Stimulated activated CD8-positive, alpha-beta memory T cell treated with anti-CD3 and anti-CD28 coated beads, Interleukin-4, amount 100 ng/mL, for 24 hours (primary cell): ENCODE data around the gene CAMK2G.
"Not testable (repeated sequence)": the region's sequence is repeated elsewhere in the genome, so short reads cannot be mapped to it uniquely, and the experiment has no call there.

ENCODE experiments used
- DNase-seq: peaks from one replicate; pipeline ENCODE4 v3.0.0-alpha.2; 2020; ENCODE audit warnings: low read depth

CAMK2G gene

GRCh38 chr10:73840056-73840402 is 34.3 kb downstream of the CAMK2G start:
- DNase-seq = no peak

DNA sequence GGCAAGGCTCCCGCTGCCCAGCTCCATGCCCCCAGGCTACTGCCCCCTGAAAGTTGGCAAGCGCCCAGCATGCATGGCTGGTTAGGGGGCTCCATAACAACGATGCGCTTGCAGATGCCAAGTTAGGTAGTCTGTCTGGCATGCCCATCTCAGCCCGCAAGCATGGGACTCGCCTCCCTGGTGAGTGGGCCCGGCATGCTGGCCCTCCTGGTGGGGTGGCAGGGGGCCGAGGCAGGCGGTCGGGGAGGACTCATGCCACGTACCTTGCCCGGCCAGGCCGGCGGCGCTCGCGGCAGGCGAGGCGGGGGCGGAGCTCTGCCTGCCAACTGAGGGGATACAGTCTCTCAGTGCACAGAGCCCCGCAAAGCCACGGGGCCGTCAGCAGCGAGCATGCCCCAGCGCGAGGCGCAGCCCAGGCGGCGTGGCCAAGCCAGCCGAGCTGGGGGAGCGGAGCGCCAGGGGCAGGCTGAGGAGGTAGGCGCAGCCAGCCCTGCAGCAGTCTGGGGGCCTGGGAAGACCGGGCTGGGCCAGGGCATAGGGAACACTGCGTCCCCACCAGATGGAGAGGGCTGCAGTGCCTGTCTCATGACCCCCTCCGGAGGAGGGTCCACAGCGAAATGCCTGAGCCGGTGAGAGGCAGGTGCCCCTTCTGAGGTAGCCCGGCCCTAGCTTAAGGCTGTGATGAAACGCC is 34.9 kb downstream of the CAMK2G start:
- DNase-seq = no peak

DNA sequence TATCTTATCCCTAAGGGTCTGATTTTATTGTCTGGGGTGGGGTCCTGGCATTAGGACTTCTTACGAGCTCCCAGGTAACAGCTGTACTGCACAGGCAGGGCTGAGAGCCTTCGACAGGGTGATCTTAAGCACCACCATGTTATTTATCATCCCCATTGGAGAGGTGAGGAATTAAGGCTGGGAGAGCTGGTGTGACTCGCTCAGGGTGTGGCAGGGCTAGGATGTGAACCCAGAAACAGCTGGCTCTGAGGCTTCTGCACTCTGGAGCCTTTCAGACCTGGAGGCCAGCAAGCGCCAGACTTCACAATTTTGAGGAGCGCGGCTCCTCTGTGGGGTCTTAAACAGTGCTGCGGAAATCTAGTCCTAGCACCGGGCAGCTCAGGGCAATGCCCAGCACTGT is 35.5 kb downstream of the CAMK2G start:
- DNase-seq = no peak

DNA sequence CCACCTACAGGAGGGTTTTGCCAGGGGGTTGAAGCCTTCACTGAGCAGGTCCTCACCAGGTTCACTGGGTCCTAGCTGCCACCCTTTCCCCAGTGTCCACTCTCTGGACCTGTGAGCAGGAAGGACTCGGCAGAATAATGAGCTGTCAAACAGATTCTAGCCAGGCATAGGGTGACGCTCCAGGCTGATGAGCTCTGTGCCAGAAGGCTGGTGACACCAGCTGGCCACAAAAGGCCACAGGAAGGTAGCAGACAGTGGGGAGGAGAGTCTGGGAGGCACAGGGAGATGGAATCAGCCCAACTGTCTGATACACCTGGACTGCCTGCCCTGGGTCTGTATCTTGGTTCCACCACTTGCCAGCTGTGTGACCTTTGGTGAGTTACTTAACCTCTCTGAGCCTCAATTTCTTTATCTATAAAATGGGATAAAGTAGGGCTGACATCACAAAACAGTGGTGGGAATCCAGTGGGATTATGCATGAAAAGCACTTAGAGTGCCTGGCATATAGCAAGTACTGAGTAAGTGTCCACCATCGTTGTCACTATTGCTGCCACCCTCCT is 36.3 kb downstream of the CAMK2G start:
- no peak for DNase-seq

DNA sequence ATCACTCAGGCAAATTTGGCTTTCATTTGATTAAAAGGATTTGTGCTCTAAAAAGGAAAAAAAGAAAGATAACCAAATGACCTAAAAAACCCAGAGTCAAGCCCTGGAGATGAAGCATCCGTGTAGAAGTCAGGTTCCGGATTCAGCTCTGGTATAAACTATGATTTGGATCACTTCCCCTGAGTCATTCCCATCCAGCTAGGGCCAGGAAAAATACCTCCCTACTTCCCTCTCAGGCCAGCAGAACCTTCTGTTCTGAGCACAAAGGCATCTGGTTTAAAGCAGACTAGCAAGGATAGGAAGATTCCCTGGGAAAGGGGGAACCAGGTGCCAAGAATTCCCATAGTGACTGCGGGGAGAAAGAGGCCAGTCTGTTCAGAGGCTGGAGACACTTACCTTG is 37.3 kb downstream of the CAMK2G start:
- DNase-seq = no peak

DNA sequence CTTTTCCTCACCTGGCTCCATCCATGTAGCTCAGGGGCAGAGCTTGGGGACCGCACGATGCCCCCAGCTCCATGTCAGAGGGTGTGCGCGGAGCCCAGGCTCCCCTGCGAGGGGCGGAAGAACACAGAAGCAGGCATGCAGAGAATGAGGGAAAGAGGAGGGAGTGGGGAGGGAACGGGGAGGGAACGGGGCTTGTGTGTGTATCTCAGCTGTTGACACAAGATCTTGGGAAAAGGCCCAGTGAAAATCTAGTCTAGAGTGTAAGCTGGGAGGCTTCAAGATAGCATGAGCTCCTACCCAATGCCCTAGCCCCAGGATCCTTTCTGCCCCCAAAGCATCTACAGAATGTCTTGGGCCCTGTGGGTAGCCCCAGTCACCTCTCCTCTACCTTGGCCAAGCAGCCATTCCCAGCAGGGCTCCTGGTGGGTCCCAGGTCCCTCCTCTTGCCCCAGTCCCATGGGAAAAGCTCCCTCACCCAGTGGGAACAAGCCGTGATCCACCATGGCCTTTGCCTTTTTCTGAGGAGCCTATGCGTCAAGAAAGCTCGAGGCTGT is 37.9 kb downstream of the CAMK2G start:
- no peak for DNase-seq

GRCh38 chr10:73829090-73829489 is 45.3 kb downstream of the CAMK2G start:
- not testable (repeated sequence) for DNase-seq

- DNase-seq = no peak
These were observed 46.2 kb downstream of the CAMK2G start for GRCh38 chr10:73828161-73828560.

GRCh38 chr10:73827346-73828089 is 46.8 kb downstream of the CAMK2G start:
- DNase-seq = no peak

- DNase-seq = no peak
These were observed 50.1 kb downstream of the CAMK2G start for GRCh38 chr10:73824146-73824725.

DNA sequence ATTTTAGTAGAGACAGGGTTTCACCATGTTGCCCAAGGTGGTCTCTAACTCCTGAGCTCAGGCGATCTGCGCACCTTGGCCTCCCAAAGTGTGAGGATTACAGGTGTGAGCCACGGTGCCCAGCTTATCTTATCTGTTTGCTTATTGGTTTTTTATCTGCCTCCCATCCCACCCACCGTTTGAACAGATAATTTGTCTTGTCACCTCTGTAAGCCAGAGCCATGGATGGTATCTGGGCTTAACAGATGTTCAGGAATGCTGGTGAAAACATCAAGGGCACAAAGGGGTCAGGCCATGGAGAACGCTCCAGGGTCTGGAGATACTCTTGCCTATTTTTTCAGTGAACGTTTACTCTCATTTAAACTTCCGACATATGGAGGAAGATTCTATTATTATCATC is 51.0 kb downstream of the CAMK2G start:
- DNase-seq = no peak

GRCh38 chr10:73819513-73820093 is 54.8 kb downstream of the CAMK2G start:
- no peak for DNase-seq

DNA sequence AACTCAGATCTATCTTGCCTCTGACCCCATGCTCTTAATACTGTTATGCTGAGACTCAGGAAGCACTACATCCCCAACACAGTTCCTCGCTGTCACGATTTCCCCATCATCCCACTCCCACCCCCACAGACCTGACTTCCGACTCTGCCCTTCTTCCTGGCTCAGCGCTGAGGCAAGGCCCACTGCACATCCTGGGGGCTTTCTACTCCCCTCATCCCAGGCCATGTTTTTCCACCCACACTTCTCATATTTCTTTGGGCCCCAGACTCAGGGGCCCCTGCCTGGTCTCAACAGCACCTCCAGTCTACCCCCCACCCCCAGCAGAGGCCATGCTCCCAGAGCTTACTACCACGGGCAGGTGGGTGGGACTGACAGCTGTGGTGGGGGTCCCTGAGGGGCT is 55.3 kb downstream of the CAMK2G start:
- no peak for DNase-seq

DNA sequence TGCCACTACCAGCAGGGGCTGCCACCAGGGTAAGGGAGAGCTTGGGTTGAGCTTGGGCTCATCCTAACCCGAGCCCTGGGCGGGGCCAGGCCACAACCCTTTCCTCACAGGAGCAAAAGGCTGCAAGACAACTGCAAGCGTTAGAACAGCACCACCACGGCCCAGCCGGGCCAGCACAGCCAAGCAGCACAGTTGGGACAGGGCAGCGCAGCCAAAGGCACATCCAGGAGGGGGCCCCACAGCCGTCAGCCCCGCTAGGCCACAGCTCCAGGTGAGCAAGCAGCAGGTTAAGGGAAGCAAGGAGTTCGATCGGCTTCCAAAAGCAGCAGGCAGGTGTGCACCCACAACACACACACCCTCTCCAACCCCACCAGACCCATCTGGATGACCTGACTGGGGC is 56.0 kb downstream of the CAMK2G start:
- DNase-seq = no peak

GRCh38 chr10:73817826-73818225 is 56.5 kb downstream of the CAMK2G start:
- DNase-seq = no peak

GRCh38 chr10:73816917-73817729 is 57.2 kb downstream of the CAMK2G start:
- no peak for DNase-seq

DNA sequence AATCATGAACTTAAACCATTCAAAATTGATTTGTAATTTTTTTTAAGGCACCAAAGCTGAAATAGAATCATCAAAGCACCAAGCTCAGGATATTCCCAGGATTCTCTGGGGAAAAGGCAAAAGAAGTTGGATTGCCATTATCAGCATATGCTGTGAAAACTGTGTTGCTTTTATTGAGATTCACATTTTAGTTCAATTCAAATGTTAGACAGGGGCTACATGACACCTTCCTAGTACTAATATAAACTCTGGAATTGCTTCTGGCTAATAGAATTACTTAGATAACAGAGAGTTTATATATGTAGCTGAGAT is 58.7 kb downstream of the CAMK2G start:
- DNase-seq = no peak

- DNase-seq = no peak
These were observed 59.2 kb downstream of the CAMK2G start for GRCh38 chr10:73814896-73815718.

DNA sequence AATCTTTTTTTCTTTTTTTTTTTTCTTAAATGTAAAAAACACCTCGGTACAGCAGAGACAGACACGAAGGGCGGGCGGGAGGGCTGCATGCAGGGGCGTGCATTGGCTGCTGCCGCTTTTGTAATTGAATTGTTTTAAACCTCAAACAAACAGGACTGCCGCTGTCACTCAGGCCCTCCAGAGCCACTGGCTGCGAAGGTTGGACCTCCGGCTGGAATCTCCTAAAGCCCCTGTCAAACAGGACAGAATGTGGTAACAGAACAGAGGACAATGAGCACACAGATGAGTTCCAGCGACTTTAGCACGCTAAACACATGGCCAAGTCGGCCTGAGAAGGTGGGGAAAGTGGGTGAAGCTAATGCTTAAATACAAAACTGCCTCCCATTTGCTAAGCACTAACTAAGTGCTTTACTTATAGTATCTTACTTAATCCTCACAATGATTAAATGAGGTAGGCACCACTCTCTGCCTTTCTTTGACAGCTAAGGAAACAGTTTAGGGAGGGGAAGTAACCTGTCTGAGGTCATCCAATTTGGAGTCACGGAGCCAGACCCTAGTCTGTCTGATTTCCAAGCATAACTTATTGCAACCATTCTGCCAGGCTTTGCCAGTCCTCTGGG is 60.0 kb downstream of the CAMK2G start:
- no peak for DNase-seq

GRCh38 chr10:73813333-73813732 is 61.0 kb downstream of the CAMK2G start:
- no peak for DNase-seq
